ENCODE measurements around the gene CARD19.

- TF ChIP-seq RAD21 (IDR thresholded peaks at IDR 0.05; ENCODE audit: low read depth) (no peak), CEBPB (IDR thresholded peaks at IDR 0.05) (no peak), TAF1 (IDR thresholded peaks at IDR 0.05; ENCODE audit: low read depth) (no peak), MAX (IDR thresholded peaks at IDR 0.05) (no peak), ZBTB7A (IDR thresholded peaks at IDR 0.05; ENCODE audit: low read depth) (no peak), REST (IDR thresholded peaks at IDR 0.05; ENCODE audit: low read depth) (no peak), TCF12 (IDR thresholded peaks at IDR 0.05; ENCODE audit: low read depth) (no peak), EGR1 (IDR thresholded peaks at IDR 0.05) (no peak)
These were observed 36.1 kb upstream of the CARD19 start for GRCh38 chr9:93059715-93060578.
